GM12872 (cell line): Measurements from ENCODE around the gene OR6C4.

Experiments
- TF ChIP-seq, protein P1 (sequence below): IDR thresholded peaks from 3 replicates; pipeline ENCODE4 v1.5.1; 2011; ENCODE audit warnings: low read depth, mild to moderate bottlenecking, low read length, moderate library complexity; ENCODE audit not compliant: insufficient read depth

OR6C4 gene

GRCh38 chr12:55572168-55572567 lies 22.8 kb downstream of the OR6C4 start, which contains the start of gene OR2AP1:
TSS of gene OR2AP1 (plus strand) at chr12:55572468. CDS start at chr12:55574415, 1,947 bp downstream.
- TF ChIP-seq, protein P1, sequence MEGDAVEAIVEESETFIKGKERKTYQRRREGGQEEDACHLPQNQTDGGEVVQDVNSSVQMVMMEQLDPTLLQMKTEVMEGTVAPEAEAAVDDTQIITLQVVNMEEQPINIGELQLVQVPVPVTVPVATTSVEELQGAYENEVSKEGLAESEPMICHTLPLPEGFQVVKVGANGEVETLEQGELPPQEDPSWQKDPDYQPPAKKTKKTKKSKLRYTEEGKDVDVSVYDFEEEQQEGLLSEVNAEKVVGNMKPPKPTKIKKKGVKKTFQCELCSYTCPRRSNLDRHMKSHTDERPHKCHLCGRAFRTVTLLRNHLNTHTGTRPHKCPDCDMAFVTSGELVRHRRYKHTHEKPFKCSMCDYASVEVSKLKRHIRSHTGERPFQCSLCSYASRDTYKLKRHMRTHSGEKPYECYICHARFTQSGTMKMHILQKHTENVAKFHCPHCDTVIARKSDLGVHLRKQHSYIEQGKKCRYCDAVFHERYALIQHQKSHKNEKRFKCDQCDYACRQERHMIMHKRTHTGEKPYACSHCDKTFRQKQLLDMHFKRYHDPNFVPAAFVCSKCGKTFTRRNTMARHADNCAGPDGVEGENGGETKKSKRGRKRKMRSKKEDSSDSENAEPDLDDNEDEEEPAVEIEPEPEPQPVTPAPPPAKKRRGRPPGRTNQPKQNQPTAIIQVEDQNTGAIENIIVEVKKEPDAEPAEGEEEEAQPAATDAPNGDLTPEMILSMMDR: no peak

- TF ChIP-seq, protein P1: no peak
Measured at GRCh38 chr12:55582066-55582465, 32.7 kb downstream of the OR6C4 start.

- TF ChIP-seq, protein P1: no peak
Measured at GRCh38 chr12:55585817-55586216, 36.4 kb downstream of the OR6C4 start.
